ENCODE results near the gene TNP2.

TNP2 gene

GRCh38 chr16:11256661-11257130 lies 12.4 kb downstream of the TNP2 start:
- DNase-seq (ENCODE audit: low read depth), result peak; percentile 59

- peak; percentile 86 for DNase-seq (ENCODE audit: low read depth)
Measured at GRCh38 chr16:11255737-11256660, 13.1 kb downstream of the TNP2 start, which contains the start of gene SOCS1. Gene SOCS1 (minus strand): TSS chr16:11256204. CDS start chr16:11255478, 726 bp downstream.

- peak; percentile 71 for DNase-seq (ENCODE audit: low read depth)
Measured at GRCh38 chr16:11254913-11255736, 14.0 kb downstream of the TNP2 start.

- no peak for DNase-seq (ENCODE audit: low read depth)
Measured at GRCh38 chr16:11253995-11254912, 14.9 kb downstream of the TNP2 start.

- peak; percentile 27 for DNase-seq (ENCODE audit: low read depth)
Measured at GRCh38 chr16:11253009-11253994, 15.8 kb downstream of the TNP2 start.

GRCh38 chr16:11252482-11252931 lies 16.6 kb downstream of the TNP2 start:
- no peak for DNase-seq (ENCODE audit: low read depth)

- peak; percentile 67 for DNase-seq (ENCODE audit: low read depth)
Measured at GRCh38 chr16:11251525-11252481, 17.3 kb downstream of the TNP2 start.

GRCh38 chr16:11250786-11251524 lies 18.2 kb downstream of the TNP2 start:
- DNase-seq (ENCODE audit: low read depth), result no peak

GRCh38 chr16:11250091-11250785 lies 18.9 kb downstream of the TNP2 start:
- DNase-seq (ENCODE audit: low read depth), result peak; percentile 44

GRCh38 chr16:11249233-11250061 lies 19.7 kb downstream of the TNP2 start:
- no peak for DNase-seq (ENCODE audit: low read depth)

- DNase-seq (ENCODE audit: low read depth), result no peak
Measured at GRCh38 chr16:11248133-11248532, 21.0 kb downstream of the TNP2 start.

- DNase-seq (ENCODE audit: low read depth), result no peak
Measured at GRCh38 chr16:11245988-11246387, 23.1 kb downstream of the TNP2 start.

GRCh38 chr16:11245222-11245737 lies 23.8 kb downstream of the TNP2 start:
- no peak for DNase-seq (ENCODE audit: low read depth)

- DNase-seq (ENCODE audit: low read depth), result no peak
Measured at GRCh38 chr16:11242658-11243057, 26.5 kb downstream of the TNP2 start.

- no peak for DNase-seq (ENCODE audit: low read depth)
Measured at GRCh38 chr16:11241480-11242204, 27.5 kb downstream of the TNP2 start.
